Sigmoid colon (tissue), 4 donors: ENCODE results near the gene FGGY.

Experiments used
- EP300 ChIP-seq, 4 donors: sonication (generic); formaldehyde crosslinking; IDR thresholded peaks; one replicate each; pipeline ENCODE4 v1.6.1; 2017; ENCODE audit warnings: antibody characterized with exemption in 4 of 4
- POLR2A ChIP-seq, 2 donors: fragments of 450-650 bp; IDR thresholded peaks; one replicate each; pipeline ENCODE4 v1.6.1; 2016; ENCODE audit warnings: antibody characterized with exemption in 2 of 2, mild to moderate bottlenecking in 2 of 2, moderate library complexity in 2 of 2
- POLR2AphosphoS5 ChIP-seq, 4 donors: sonication (generic); formaldehyde crosslinking; IDR thresholded peaks; one replicate each; pipeline ENCODE4 v1.6.1; 2017; ENCODE audit warnings: antibody characterized with exemption in 4 of 4
- TF ChIP-seq, protein P1 (sequence below), 4 experiments: fragments of 450-650 bp in 3 of 4; fragments of 200-600 bp in 1 of 4; IDR thresholded peaks; one replicate each; pipeline ENCODE4 v1.5.1; 2016 to 2019; ENCODE audit warnings: antibody characterized with exemption in 4 of 4, mild to moderate bottlenecking in 3 of 4, moderate library complexity in 2 of 4

DNA sequence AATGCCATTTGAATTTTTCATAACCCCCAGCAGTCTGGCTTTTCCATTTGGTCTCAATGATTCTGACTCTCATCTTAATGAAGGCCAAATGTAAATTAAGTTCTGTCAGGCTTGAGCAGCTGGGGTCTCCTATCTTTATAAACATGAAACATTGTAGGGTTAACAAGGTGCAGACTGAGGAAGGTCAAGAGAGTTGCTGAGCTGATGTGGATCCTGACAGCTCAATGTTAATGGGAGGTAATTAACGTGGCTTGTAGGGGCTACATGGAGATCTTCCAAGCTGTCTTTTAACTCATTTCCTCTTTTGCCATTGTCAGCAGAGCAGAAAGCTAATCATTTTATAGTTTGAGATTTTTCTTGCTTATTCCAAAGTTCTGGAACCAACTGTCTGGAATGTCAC lies 55.2 kb downstream of the FGGY start:
- TF ChIP-seq, protein P1, sequence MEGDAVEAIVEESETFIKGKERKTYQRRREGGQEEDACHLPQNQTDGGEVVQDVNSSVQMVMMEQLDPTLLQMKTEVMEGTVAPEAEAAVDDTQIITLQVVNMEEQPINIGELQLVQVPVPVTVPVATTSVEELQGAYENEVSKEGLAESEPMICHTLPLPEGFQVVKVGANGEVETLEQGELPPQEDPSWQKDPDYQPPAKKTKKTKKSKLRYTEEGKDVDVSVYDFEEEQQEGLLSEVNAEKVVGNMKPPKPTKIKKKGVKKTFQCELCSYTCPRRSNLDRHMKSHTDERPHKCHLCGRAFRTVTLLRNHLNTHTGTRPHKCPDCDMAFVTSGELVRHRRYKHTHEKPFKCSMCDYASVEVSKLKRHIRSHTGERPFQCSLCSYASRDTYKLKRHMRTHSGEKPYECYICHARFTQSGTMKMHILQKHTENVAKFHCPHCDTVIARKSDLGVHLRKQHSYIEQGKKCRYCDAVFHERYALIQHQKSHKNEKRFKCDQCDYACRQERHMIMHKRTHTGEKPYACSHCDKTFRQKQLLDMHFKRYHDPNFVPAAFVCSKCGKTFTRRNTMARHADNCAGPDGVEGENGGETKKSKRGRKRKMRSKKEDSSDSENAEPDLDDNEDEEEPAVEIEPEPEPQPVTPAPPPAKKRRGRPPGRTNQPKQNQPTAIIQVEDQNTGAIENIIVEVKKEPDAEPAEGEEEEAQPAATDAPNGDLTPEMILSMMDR (IDR thresholded peaks at IDR 0.05), result no peak
- no peak for TF ChIP-seq POLR2A (IDR thresholded peaks at IDR 0.05)
- no peak for TF ChIP-seq POLR2AphosphoS5 (IDR thresholded peaks at IDR 0.05)
- TF ChIP-seq EP300 (IDR thresholded peaks at IDR 0.05), result no peak
